22Rv1 (cell line): ENCODE measurements around the gene ADK.

ENCODE experiments used
- ZFX ChIP-seq: fragments of 450-650 bp; IDR thresholded peaks from 2 replicates; pipeline ENCODE4 v1.6.1; 2017; ENCODE audit warnings: antibody characterized with exemption, borderline replicate concordance
- TF ChIP-seq, protein P1 (sequence below): fragments of 450-650 bp; IDR thresholded peaks from 2 replicates; pipeline ENCODE4 v1.5.1; 2017; ENCODE audit warnings: mild to moderate bottlenecking

GRCh38 chr10:74437822-74438221, 286.8 kb downstream of the ADK start:
- TF ChIP-seq, protein P1, sequence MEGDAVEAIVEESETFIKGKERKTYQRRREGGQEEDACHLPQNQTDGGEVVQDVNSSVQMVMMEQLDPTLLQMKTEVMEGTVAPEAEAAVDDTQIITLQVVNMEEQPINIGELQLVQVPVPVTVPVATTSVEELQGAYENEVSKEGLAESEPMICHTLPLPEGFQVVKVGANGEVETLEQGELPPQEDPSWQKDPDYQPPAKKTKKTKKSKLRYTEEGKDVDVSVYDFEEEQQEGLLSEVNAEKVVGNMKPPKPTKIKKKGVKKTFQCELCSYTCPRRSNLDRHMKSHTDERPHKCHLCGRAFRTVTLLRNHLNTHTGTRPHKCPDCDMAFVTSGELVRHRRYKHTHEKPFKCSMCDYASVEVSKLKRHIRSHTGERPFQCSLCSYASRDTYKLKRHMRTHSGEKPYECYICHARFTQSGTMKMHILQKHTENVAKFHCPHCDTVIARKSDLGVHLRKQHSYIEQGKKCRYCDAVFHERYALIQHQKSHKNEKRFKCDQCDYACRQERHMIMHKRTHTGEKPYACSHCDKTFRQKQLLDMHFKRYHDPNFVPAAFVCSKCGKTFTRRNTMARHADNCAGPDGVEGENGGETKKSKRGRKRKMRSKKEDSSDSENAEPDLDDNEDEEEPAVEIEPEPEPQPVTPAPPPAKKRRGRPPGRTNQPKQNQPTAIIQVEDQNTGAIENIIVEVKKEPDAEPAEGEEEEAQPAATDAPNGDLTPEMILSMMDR: no peak
- no peak for TF ChIP-seq ZFX
